GM18861 (cell line): ENCODE data around the gene GPR158.
"Not testable (repeated sequence)": the region's sequence is repeated elsewhere in the genome, so short reads cannot be mapped to it uniquely, and the experiment has no call there.

Experiments used
- ATAC-seq: cut with Tn5 transposase; IDR thresholded peaks from one replicate; pipeline ENCODE4 v1.9.1; 2021; ENCODE audit not compliant: unreplicated experiment

GPR158 gene

DNA sequence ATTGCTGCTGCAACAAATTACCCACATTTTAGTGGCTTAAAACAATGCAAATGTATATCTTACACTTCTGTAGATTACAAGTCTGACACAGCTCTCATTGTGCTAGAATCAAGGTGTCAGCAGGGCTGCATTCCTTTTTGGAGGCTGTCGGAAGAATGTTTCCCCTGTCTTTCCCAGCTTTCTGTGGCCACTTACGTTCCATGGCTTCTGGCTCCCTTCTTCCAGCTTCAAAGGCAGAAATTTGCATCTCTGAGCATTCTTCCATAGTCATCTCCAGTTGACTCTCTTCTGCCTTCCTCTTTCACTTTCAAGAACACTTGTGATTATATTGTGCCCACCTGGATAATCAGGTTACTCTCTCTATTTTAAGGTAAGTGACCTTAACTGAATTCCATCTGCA is 125.3 kb downstream of the GPR158 start:
- ATAC-seq: no peak

DNA sequence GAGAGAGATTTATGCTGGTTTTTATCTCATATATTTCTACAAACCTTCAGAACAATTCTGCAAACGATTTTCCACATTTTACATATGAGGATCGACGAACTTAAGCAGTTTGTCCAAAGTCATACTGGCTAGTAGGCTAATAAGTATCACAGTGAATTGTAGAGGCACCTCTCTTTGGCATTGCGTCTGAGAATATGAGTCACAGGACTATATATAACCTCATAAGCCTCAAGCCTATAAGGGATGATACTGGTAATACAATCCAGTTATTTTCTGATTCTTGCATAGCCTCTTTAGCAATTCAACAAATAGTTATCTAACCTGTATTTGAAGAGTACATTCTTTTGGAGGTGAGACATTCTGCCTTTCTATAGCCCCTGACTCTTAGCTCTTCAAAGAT is 129.8 kb downstream of the GPR158 start:
- no peak for ATAC-seq

DNA sequence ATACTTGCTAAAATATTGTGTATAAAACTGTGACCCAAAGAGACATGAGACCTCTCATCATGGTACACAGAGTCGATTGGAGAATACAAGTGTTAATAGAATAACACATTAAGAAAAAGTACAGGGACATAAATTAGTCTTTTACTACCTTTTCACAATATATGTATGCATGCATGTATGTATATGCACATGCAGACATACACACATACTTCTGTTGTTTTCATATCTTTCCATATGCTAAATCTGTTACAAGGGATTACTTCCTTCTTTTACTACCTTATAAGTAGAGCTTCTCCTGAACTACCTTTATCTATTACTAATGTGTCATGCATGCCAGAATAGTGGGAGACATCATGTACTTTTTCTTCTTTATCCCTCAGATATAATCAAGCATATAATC is 131.6 kb downstream of the GPR158 start:
- no peak for ATAC-seq

DNA sequence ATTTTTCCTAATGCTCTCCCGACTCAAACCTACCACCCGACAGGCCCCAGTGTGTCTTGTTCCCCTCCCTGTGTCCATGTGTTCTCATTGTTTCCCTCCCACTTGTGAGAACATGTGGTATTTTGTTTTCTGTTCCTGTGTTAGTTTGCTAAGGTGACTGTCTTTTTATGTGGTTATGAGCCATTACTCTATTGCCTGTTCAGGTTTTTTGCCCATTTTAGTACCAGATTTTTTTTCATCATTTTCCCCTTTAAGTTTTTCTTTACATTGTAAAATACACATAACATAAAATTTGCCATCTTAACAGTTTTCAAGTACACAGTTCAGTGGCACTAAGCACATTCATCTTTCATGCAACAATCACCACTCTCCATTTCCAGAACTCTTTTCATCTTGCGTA is 133.5 kb downstream of the GPR158 start:
- no peak for ATAC-seq

DNA sequence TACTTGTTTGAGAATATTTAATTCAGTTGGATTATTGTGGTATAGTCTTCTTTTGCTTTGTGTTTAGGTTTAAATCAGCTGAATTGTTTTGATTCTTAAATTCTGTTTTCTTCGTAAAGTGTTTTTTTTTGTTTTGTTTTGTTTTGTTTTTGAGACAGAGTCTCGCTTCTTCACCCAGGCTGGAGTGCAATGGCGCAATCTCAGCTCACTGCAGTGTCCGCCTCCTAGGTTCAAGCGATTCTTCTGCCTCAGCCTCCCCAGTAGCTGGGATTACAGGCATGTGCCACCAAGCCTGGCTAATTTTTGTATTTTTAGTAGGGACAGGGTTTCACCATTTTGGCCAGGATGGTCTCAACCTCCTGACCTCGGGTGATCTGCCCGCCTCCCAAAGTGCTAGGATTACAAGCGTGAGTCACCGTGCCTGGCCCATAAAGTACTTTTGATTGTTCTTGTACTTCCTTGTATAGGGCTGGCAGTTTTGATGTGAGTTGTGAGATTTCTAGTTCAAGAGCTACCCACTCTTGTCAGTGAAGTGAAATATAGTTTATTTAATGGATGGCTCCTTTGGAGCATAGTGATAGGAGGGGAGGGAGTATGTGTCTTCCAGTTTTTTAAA is 142.9 kb downstream of the GPR158 start:
- ATAC-seq: not testable (repeated sequence)

DNA sequence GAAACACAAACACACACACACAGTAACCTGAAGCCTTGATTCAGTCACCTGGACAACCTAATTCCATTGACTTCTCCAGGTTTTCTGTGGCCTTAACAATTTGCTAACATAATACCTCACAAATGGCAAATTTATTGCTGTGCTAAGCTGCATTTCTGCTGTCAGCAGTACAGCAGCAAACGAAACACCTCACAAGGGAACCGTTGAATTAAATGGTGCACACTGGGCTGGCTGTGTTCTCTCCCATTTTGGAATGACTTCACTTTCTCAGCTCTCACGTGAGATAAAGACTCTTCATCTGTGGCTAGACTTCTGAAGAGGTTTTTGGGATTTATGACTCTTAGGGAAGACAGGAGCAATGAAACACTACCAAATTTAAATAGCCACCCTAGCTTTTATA is 152.5 kb downstream of the GPR158 start:
- no peak for ATAC-seq

DNA sequence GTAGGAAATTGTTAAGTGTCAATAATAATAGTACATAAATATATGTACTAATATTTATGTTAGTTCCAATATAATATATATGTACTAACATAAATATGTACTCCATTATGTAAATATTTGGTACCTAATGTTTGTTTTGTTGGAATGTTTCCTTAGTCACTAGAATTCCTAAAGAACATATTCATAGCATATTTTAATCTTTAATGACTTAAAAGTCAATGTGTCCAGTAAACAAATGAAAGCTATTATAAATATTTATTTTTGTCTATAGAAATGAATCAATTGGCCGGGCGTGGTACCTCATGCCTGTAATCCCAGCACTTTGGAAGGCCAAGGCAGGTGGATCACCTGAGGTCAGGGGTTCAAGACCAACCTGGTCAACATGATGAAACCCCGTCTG is 153.6 kb downstream of the GPR158 start:
- no peak for ATAC-seq

DNA sequence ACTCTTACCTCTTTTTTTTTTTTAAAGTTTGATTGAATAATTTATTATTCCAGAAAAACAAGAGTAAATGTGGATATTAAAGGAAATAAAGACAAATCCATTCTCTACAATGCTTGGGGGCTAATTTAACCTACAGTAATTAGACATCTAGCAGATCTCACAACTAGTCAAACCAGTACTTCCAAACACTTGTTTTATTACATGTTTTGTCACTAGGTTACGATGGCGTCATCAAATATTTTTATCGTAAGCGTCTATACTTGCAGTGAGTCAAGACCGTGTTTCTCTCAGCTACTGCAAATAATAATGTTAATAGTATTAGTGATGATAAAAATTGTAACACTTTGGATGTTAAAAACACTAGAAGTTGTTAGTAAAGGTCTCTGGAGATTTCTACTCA is 154.8 kb downstream of the GPR158 start:
- not testable (repeated sequence) for ATAC-seq

DNA sequence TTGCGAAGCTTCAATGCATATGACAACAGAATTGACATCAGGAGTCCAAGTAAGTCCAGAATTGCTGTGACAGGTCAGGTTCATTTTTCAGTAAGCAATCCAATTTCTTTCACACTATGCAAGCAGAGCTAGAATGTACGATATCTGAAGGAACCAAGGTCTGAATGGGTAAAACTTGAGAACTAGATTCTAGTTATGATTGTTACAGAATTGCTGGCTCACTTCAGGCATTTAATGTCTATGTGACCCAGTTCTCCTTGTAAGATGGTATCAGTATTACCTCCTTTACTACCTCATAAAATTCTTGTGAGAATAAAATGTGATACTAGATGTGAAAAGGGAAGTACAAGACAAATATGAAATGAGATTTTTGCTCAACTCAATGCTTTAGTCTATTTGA is 159.6 kb downstream of the GPR158 start:
- ATAC-seq: no peak

DNA sequence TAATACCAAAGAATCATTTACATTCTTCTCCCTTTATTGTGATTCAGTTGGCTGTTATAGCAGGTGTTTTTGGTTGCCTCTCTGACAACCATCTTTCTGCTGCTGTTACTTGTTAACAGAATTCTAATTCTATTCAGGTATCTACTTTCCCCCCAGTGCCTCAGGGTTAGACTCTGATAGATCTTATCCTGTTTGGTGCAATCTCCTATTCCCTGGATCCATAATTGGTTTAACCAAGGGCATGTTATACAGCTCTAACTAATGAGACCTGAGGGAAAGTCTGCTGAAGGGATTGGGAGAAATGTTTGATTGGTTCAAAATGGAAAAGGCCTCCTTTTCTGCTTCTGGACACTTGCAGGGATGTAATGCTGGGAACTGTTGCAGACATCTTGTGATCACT is 161.5 kb downstream of the GPR158 start:
- ATAC-seq: no peak

DNA sequence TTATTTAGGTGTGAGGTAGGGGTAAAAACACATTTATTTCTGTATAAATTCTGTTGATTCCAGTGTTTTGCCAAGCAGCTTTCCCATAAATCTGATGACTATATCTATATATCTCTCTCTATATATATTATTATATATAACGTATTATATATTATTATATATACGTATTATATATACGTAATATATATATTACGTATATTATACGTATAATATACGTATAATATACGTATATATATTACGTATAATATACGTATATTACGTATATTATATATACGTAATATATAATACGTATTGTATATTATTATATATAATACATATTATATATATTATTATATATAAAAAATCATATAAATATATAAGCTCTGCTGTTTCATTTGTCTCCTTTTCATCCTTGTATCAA is 163.5 kb downstream of the GPR158 start:
- ATAC-seq: no peak

DNA sequence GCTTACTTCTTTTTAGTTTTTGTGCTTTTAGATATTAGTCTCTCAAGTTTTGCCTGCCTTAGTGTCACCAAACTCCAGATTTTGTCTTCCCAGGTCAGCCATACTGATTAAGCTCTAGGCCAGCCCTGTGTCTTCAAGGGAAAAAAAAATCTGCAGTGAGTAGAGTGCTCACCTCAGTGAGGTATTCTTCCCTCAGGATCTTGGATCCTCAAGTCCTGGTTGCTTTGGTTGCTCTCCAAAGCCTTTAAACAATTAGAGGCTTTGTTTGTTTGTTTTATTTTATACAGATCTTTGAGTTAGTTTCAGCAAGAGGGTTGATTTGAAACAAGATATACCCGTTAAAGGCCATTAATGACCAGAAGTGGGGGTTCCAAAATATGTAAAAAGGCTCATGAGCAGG is 165.2 kb downstream of the GPR158 start:
- ATAC-seq: no peak

DNA sequence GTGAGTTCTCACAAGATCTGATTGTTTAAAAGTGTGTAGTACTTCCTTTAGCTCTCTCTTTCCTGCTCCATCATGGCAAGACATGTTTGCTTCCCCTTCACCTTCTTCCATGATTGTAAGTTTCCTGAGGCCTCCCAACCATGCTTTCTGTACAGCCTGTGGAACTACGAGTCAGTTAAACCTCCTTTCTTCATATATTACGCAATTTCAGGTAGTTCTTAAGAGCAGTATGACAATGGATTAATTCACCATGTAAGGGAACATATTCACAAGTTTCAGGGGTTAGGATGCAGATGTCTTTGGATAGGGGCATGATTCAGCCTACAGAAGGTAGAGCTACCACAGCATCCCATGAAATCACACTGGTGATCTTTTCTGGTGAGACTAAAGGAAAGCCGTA is 174.7 kb downstream of the GPR158 start:
- no peak for ATAC-seq

DNA sequence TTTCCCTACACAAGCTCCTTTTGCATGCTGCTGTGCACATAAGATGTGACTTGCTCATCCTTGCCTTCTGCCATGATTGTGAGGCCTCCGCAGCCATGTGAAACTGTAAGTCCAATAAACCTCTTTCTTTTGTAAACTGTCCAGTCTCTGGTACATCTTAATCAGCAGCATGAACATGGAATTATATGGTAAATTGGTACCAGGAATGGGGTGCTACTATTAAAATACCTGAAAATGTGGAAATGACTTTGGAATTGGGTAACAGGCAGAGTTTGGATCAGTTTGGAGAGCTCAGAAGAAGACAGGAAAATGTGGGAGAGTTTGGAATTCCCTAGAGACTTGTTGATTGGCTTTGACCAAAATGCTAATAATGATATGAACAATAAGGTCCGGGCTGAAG is 181.8 kb downstream of the GPR158 start:
- no peak for ATAC-seq

DNA sequence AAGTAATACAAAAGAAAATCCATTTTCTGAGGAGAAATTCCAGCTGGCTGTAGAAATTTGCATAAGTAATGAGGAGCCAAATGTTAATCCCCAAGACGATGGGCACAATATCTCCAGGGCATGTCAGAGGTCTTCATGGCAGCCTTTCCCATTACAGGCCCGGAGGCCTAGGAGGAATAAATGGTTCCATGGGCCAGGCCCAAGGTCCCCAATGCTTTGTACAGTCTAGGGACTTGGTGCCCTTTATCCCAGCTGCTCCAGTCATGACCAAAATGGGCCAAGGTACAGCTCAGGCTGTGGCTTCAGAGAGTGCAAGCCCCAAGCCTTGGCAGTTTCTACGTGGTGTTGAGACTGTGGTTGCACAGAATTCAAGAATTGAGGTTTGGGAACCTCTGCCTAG is 182.5 kb downstream of the GPR158 start:
- ATAC-seq: no peak

DNA sequence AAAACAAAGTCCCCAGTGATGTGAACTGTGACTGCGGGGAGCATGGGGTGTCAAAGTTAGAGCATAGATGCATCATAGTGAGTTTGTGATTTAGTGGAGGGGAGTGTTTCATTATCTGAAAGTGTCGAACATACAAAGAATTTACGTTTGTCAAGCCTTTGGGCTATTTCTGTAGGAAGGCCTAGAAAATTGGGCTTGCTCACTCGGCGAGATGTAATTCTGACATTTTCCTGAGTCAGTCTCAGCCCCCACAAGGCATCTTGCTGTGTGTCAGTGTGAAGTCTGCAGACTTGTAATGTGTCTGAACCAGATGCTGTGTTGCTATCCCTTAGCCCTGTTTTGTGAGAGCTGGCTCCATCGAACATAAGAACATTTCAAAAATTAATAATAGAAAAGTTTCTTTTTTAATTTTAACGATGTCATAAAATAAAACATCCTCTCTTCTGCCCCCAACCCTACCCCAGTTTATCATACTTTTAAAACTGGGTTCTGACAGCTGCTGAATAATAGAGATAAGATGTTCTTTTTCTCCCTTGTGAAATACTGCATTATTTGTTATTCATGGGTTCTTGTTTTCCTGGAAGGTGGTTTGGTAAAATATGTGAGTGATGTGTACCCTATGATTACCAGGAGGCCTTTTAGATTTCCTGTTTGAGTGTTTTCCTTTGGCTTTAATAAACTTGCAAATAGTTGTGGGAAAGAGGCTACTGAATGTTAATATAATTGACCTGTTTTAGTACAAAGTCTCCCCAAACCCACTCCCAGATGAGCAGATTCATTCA is 207.4 kb downstream of the GPR158 start:
- no peak for ATAC-seq

DNA sequence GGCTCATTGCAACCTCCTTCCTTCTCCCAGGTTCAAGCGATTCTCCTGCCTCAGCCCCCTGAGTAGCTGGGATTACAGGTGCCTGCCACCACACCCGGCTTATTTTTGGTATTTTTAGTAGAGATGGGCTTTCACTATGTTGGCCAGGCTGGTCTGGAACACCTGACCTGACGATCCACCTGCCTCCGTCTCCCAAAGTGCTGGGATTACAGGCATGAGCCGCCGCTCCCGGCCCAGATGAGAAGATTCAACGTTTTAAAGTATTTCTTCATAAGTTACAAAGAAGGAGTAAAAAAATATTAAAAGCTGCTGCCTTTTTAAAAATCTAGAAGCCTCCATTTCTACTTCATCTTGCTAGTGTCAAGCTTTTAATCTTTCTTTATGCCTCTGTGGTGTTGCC is 208.1 kb downstream of the GPR158 start:
- ATAC-seq: not testable (repeated sequence)

DNA sequence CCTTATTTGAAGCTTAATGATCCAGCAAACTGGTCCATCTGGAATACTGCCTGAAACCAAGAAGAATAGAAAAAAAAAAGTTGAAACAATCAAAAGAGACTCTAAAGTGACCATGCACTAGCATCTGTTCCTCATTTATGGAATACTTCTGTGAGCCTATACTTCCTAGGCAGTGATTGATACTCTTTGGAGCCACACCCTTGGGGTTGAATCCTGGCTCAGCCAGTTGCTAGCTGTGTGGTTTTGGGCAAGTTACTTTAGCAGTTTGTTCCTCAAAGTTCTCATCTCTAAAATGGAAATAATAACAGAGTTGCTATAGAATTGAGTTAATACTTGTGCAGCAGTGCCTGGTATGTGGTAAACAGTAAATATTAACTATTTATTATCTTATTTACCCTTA is 208.9 kb downstream of the GPR158 start:
- ATAC-seq: no peak

DNA sequence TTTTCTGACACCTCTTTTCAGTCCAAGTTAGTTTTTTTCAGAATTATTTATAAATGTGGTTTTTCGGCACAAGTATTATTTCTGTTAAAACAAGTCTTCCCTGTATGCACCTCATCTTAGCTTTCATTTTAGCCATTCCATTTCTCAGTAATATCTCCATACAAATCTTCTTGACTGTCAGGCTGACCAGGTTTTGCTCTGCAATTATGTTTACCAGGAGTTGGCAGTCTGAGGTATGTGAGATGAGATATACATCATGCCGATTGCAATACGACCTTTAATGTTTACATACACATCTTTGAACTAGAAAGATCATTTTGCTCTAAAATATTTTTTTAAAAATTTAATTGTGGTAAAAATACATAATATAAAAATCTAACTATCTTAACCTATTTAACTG is 209.8 kb downstream of the GPR158 start:
- no peak for ATAC-seq

DNA sequence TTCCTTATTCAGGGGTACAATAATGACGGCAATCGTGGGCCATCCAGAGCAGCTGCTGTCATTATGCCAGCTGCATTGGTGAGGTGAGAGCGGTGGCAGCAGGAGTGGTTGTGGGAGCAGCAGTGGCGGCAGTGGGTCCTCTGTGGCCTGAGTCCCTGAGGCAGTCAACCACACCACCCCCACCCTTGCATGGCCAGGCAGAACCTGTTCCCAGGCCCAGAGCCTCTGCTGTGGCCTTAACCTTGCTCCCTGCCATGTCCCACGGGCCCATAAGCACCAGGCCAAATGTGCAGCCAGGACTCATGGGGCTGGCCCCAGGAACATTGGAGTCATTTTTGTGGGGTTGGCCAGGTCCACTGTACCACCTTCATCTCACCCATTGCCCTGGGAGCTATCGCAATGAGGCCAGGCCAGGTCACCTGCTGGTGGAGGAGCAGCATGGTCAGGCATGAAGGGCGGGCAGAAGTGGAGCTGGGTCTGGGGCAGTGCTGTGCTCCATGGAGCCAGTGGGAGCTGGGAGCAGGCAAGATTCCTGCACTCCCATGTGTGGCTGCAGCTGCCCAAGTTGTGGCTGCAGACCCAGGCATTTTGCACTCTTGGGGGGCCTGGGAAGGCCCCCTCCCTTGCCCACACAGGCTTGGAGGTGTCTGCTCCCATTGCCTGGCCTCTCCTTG is 213.5 kb downstream of the GPR158 start:
- ATAC-seq: no peak

DNA sequence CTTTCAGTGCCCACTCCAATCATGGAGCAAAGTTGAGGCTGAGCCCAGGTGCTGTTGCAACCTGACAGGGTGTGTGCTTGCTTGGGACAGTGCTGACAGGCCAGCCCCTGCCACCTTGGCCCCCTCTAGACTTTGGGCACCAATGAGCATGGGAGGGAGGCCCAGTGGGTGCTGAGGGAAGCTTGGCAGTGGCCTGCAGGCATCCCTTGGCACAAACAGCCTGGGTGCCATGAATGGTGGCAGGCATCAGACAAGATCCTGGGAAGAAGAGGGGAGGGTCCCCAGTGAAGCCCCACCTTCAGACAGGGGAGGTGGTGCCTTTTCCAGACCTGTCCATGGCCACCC is 214.0 kb downstream of the GPR158 start:
- no peak for ATAC-seq

DNA sequence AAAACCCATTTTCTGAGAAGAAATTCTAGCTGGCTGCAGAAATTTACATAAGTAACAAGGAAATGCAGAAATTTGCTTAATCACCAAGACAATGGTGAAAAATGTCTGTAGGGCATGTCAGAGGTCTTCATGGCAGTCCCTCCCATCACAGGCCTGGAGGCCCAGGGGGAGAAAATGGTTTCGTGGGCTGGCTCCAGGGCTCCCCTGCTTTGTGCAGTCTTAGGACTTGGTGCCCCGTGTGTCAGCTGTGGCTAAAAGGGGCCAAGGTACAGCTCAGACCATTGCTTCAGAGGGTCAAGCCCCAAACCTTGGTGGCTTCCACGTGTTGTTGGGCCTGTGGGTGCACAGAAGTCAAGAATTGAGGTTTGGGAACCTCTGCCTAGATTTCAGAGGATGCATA is 215.9 kb downstream of the GPR158 start:
- no peak for ATAC-seq
